Transverse colon (tissue), 4 donors: ENCODE measurements around the gene FAM151B. TPM values are rescaled to one million over a fixed set of nuclear protein-coding genes. Genes with fewer than 3 reads are reported as not detected.
"Not testable (repeated sequence)": the region's sequence is repeated elsewhere in the genome, so short reads cannot be mapped to it uniquely, and the experiment has no call there.

Experiments used
- DNase-seq: peaks from one replicate; pipeline ENCODE4 v3.0.0-alpha.2; 2019
- H3K27ac ChIP-seq, 4 donors: fragments of 200-600 bp; sonication (generic); 2 replicates each; pipeline ENCODE4 v1.5.1; 2016 to 2018; ENCODE audit warnings: inconsistent platforms in 4 of 4
- H3K27me3 ChIP-seq: fragments of 200-600 bp; sonication (generic); 2 replicates; pipeline ENCODE4 v1.5.1; 2017; ENCODE audit warnings: inconsistent platforms
- H3K36me3 ChIP-seq, 4 donors: fragments of 200-600 bp; sonication (generic); 2 replicates each; pipeline ENCODE4 v1.5.1; 2017 to 2019; ENCODE audit warnings: inconsistent platforms in 4 of 4
- H3K4me1 ChIP-seq, 4 donors: fragments of 200-600 bp; sonication (generic); 2 replicates each; pipeline ENCODE4 v1.5.1; 2017 to 2020; ENCODE audit warnings: inconsistent platforms in 4 of 4
- H3K4me3 ChIP-seq, 4 donors: fragments of 200-600 bp; sonication (generic); 1 replicate in 1 of 4; 2 replicates in 3 of 4; pipeline versions ENCODE4 v1.5.1 to v1.6.1; 2017 to 2019; ENCODE audit warnings: inconsistent platforms in 4 of 4
- H3K9me3 ChIP-seq, 2 donors: fragments of 200-600 bp; sonication (generic); 2 replicates each; pipeline ENCODE4 v1.5.1; 2017 to 2019; ENCODE audit warnings: inconsistent platforms in 2 of 2
- EP300 ChIP-seq: sonication (generic); formaldehyde crosslinking; IDR thresholded peaks from one replicate; pipeline ENCODE4 v1.6.1; 2017; ENCODE audit warnings: antibody characterized with exemption, low read depth
- POLR2A ChIP-seq: fragments of 450-650 bp; IDR thresholded peaks from one replicate; pipeline ENCODE4 v1.6.1; 2016; ENCODE audit warnings: antibody characterized with exemption, mild to moderate bottlenecking, moderate library complexity
- POLR2AphosphoS5 ChIP-seq, 3 donors: sonication (generic); formaldehyde crosslinking; IDR thresholded peaks; one replicate each; pipeline ENCODE4 v1.6.1; 2016; ENCODE audit warnings: antibody characterized with exemption in 3 of 3
- WGBS, 2 donors: methylation state at CpG; one replicate each; pipeline ENCODE4 v1.1.5; 2018; ENCODE audit warnings: low coverage in 1 of 2; 5-methylcytosine and 5-hydroxymethylcytosine counted together
- in situ Hi-C, 4 donors: fragments of 200-750 bp; cut with MboI; loops; one replicate each; pipeline versions ENCODE4 v1.15.0 to v1.15.1; 2017; ENCODE audit warnings: low sequenced_read_pairs in 3 of 4, low pct_ligation_motif_present in 1 of 4, low pct_unique_long_range_greater_than_20kb in 1 of 4
- intact Hi-C: fragments of 100-400 bp; cut with DNase I; formaldehyde crosslinking; loops from one replicate; pipeline ENCODE4 v1.15.1; 2023; ENCODE audit warnings: low total_unique reads
- total RNA-seq, 4 donors: library from RNA; depleted of rRNA; stranded (reverse); fragments of >200 nt; gene quantifications; one replicate each; pipeline ENCODE4 v1.1.0, GENCODE V29; 2016
- TF ChIP-seq, protein P1 (sequence below), 5 experiments: fragments of 200-600 bp in 3 of 5; fragments of 450-650 bp in 2 of 5; sonication (generic) in 3 of 5; IDR thresholded peaks; 1 replicate in 2 of 5; 2 replicates in 3 of 5; pipeline ENCODE4 v1.5.1; 2016 to 2017; ENCODE audit warnings: antibody characterized with exemption in 5 of 5, inconsistent platforms in 3 of 5, mild to moderate bottlenecking in 2 of 5, moderate library complexity in 1 of 5

Gene FAM151B
- total RNA-seq, 4 donors from 2014 or later: 1.1 to 4.1 (median 3.8) TPM; not detected in 1

DNA sequence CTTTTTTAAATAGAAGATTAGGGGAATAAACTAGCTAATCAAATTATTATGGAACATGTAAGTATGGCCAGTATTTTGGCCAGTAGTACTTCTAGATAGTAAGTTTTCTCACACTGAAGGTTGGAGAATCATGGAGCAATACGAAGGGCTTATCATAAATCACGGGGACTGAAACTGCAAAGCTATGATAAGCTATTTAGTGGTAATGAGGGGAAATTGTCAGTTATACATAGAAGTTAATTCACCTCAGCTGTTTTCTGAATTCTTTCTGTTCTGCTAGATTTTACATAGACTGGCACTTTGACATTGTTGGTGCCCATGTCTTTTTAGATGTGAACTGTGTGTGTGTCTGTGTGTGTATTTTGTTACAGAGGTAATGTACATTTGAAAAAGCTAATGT, 34.5 kb upstream of the FAM151B start:
- Histone ChIP-seq H3K27me3 (no peaks in the 10 kb centered on the region), H3K27ac (no peak overlapping the region), H3K9me3 (no peaks in the 10 kb centered on the region), H3K4me1 (no peaks in the 10 kb centered on the region), H3K4me3 (no peak overlapping the region), H3K36me3 (peaks cover 0 to 65% (median 22%) of the 10 kb centered on the region in 4 donors)
- in situ Hi-C loops (no loop called here), intact Hi-C loops (no loop called here)
- DNase-seq: no peak
- 86 to 95% methylated on average over 2 of the region's 2 CpGs for WGBS, 2 donors
- TF ChIP-seq POLR2A: no peak
- TF ChIP-seq EP300: no peak
- TF ChIP-seq POLR2AphosphoS5 (IDR thresholded peaks at IDR 0.05): no peak
- TF ChIP-seq, protein P1, sequence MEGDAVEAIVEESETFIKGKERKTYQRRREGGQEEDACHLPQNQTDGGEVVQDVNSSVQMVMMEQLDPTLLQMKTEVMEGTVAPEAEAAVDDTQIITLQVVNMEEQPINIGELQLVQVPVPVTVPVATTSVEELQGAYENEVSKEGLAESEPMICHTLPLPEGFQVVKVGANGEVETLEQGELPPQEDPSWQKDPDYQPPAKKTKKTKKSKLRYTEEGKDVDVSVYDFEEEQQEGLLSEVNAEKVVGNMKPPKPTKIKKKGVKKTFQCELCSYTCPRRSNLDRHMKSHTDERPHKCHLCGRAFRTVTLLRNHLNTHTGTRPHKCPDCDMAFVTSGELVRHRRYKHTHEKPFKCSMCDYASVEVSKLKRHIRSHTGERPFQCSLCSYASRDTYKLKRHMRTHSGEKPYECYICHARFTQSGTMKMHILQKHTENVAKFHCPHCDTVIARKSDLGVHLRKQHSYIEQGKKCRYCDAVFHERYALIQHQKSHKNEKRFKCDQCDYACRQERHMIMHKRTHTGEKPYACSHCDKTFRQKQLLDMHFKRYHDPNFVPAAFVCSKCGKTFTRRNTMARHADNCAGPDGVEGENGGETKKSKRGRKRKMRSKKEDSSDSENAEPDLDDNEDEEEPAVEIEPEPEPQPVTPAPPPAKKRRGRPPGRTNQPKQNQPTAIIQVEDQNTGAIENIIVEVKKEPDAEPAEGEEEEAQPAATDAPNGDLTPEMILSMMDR (IDR thresholded peaks at IDR 0.05): no peak

DNA sequence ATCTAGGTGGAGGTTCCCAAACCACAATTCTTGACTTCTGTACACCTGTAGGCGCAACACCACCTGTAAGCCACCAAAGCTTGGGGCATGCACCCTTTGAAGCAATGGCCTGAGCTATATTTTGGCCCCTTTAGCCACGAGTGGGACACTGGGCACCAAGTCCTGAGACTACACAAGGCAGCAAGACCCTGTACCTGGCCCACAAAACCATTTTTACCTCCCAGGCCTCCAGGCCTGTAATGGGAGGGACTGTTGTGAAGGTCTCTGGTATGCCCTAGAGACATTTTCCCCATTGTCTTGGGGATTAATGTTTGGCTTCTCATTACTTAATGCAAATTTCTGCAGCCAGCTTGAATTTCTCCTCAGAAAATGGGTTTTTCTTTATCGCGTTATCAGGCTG, 24.6 kb upstream of the FAM151B start:
- 97% methylated on average over 4 of the region's 4 CpGs; no CpG with 5 or more reads in 1 of the 2 donors for WGBS, 2 donors
- peaks cover 0 to 65% (median 22%) of the 10 kb centered on the region in 4 donors for H3K36me3 ChIP-seq
- intact Hi-C loops (no loop called here), in situ Hi-C loops (no loop called here)
- no peak for TF ChIP-seq POLR2AphosphoS5 (IDR thresholded peaks at IDR 0.05)
- TF ChIP-seq EP300: no peak
- TF ChIP-seq, protein P1 (IDR thresholded peaks at IDR 0.05): no peak
- TF ChIP-seq POLR2A: no peak
- no peaks in the 10 kb centered on the region for H3K4me1 ChIP-seq
- no peaks in the 10 kb centered on the region for H3K27me3 ChIP-seq
- peaks cover 0 to 3% of the 10 kb centered on the region in 2 donors for H3K9me3 ChIP-seq
- DNase-seq: no peak
- no peak overlapping the region for H3K27ac ChIP-seq
- no peak overlapping the region for H3K4me3 ChIP-seq

DNA sequence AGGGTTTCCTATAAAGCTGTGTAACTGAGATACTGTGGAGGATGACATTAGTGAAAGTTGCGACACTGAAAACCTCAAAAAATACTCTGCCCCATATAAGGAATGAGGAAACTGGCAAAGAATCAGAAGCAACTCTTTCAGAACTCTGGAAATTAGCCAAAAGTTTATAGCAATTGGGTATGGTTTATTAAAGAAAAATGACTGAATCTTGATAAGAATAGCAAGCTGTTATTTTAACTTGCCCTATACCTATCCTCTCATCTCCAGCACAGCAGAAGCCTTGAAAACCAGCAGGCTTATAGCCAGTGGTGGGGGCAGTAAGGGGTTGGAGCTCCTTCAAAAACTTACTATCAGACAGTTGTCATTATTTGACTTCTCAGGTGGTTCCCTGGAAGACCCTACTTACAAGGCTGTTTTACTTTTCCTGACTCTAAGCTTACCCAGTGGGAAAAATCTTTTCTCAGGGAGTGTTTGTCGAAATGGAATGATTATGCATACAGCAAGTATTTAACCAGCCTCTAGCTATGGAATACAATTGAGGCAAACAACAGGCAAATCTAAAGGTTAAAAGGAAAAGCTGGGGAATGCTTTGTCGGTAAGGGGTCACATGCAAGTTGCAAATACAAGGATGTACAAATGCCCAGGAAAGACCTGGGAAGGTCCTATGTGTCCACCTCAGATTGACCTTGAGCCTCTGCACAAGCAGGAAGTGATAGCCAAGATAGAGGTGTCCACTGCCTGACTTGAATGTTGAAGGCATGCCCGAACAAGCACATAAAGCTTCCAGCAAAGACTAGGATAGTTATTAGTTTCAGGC, 21.0 kb upstream of the FAM151B start:
- Histone ChIP-seq H3K4me1 (no peaks in the 10 kb centered on the region), H3K27me3 (no peaks in the 10 kb centered on the region), H3K9me3 (peaks cover 0 to 12% of the 10 kb centered on the region in 2 donors), H3K27ac (no peak overlapping the region), H3K36me3 (peaks cover 0 to 45% (median 13%) of the 10 kb centered on the region in 4 donors), H3K4me3 (no peak overlapping the region)
- in situ Hi-C loops (no loop called here), intact Hi-C loops (no loop called here)
- TF ChIP-seq POLR2AphosphoS5 (IDR thresholded peaks at IDR 0.05): no peak
- no peak for TF ChIP-seq EP300
- TF ChIP-seq, protein P1 (IDR thresholded peaks at IDR 0.05): no peak
- TF ChIP-seq POLR2A: no peak
- DNase-seq: no peak
- WGBS, 2 donors: 70 to 83% methylated on average over 4 of the region's 4 CpGs

DNA sequence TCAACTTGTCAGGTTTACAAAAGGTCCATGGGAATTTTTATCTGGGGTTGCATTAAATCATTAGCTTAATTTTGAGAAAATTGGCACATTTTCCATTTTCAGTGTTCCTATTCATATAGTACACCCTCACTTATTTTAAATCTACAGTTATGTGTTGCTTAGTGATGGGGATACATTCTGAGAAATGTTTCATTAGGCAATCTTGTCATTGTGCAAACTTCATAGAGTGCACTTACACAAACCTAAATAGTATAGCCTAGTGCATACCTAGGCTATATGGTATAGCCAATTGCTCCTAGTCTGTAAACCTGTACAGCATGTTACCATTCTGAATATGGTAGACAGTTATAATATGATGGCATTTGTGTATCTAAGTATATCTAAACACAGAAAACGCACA, 19.8 kb upstream of the FAM151B start:
- H3K4me1 ChIP-seq: no peaks in the 10 kb centered on the region
- H3K36me3 ChIP-seq: peaks cover 0 to 39% (median 7%) of the 10 kb centered on the region in 4 donors
- H3K27ac ChIP-seq: no peak overlapping the region
- in situ Hi-C loops: no loop called here
- peaks cover 0 to 10% of the 10 kb centered on the region in 2 donors for H3K9me3 ChIP-seq
- DNase-seq: no peak
- no peak overlapping the region for H3K4me3 ChIP-seq
- TF ChIP-seq EP300 (no peak), POLR2AphosphoS5 (IDR thresholded peaks at IDR 0.05) (no peak), POLR2A (no peak)
- TF ChIP-seq, protein P1 (IDR thresholded peaks at IDR 0.05): no peak
- intact Hi-C loops: no loop called here
- 97 to 100% methylated on average over 1 of the region's 1 CpG for WGBS, 2 donors
- H3K27me3 ChIP-seq: no peaks in the 10 kb centered on the region

DNA sequence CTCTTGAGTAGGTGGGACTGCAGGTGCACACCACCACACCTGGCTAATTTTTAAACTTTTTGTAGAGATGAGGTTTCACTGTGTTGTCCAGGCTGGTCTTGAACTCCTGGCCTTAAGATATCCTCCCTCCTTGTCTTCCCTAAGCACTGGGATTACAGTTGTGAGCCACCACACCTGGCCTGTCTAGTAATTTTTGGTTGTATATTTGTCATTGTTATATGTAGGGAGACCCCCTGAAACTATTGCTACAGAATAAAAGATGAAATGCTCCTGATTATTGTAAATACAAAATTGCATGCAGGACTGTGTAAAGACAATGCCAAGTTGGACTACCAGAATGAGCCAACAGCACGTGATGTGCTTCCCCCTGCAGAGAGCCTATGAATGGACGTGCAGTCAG, 17.3 kb upstream of the FAM151B start:
- 91 to 100% methylated on average over 1 to 2 of the region's 2 CpGs for WGBS, 2 donors
- H3K4me3 ChIP-seq, H3K9me3 ChIP-seq, H3K27me3 ChIP-seq, in situ Hi-C loops, H3K27ac ChIP-seq, DNase-seq, H3K4me1 ChIP-seq, intact Hi-C loops: not testable (repeated sequence)
- H3K36me3 ChIP-seq: peaks cover 0 to 49% (median 10%) of the 10 kb centered on the region in 4 donors
